Uterus (tissue), 2 donors: ENCODE data around the gene FGF9.

ENCODE experiments used
- CTCF ChIP-seq, 4 experiments: fragments of 200-600 bp in 2 of 4; fragments of 450-650 bp in 2 of 4; sonication (generic) in 2 of 4; IDR thresholded peaks; one replicate each; pipeline ENCODE4 v1.5.1; 2016 to 2019; ENCODE audit warnings: antibody characterized with exemption in 4 of 4, mild to moderate bottlenecking in 2 of 4, moderate library complexity in 1 of 4
- POLR2A ChIP-seq, 2 donors: fragments of 450-650 bp; IDR thresholded peaks; one replicate each; pipeline ENCODE4 v1.6.1; 2016; ENCODE audit warnings: antibody characterized with exemption in 2 of 2, mild to moderate bottlenecking in 1 of 2, moderate library complexity in 1 of 2

GRCh38 chr13:21657538-21657937 lies 13.3 kb upstream of the FGF9 start:
- TF ChIP-seq POLR2A (IDR thresholded peaks at IDR 0.05) (no peak), CTCF (IDR thresholded peaks at IDR 0.05) (no peak)
